AG09309 (cell line): ENCODE measurements around the gene PID1.

ENCODE experiments used
- DNase-seq: peaks from one replicate; pipeline ENCODE4 v3.0.0-alpha.2; 2010; ENCODE audit warnings: low read depth
- H3K4me3 ChIP-seq: 2 replicates; pipeline ENCODE4 v1.5.1; 2011; ENCODE audit warnings: mild to moderate bottlenecking, low read depth, low read length, moderate library complexity; ENCODE audit not compliant: control insufficient read depth
- TF ChIP-seq, protein P1 (sequence below): IDR thresholded peaks from 2 replicates; pipeline ENCODE4 v1.5.1; 2011; ENCODE audit warnings: mild to moderate bottlenecking, low read depth, low read length, inconsistent platforms; ENCODE audit not compliant: insufficient read depth, control insufficient read depth; ENCODE audit errors: missing control alignments

Gene PID1

DNA sequence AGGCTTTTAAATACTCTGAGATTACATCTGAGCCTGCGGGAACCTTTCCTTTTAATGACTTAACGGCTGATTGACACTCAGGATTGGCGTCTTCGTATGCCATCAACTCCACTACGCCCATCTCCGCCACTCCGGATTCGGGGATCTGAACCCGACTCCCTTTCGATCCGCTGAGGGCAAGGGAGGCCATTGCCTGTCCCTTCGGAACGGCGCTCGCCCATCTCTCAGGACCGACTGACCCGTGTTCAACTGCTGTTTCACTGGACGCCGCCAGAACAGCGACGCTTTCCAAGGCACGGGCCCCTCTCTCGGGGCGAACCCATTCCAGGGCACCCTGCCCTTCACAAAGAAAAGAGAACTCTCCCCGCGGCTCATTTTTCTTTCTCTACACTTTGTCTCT is 90.4 kb downstream of the PID1 start:
- DNase-seq, result no peak
- TF ChIP-seq, protein P1, sequence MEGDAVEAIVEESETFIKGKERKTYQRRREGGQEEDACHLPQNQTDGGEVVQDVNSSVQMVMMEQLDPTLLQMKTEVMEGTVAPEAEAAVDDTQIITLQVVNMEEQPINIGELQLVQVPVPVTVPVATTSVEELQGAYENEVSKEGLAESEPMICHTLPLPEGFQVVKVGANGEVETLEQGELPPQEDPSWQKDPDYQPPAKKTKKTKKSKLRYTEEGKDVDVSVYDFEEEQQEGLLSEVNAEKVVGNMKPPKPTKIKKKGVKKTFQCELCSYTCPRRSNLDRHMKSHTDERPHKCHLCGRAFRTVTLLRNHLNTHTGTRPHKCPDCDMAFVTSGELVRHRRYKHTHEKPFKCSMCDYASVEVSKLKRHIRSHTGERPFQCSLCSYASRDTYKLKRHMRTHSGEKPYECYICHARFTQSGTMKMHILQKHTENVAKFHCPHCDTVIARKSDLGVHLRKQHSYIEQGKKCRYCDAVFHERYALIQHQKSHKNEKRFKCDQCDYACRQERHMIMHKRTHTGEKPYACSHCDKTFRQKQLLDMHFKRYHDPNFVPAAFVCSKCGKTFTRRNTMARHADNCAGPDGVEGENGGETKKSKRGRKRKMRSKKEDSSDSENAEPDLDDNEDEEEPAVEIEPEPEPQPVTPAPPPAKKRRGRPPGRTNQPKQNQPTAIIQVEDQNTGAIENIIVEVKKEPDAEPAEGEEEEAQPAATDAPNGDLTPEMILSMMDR, result no peak
- H3K4me3 ChIP-seq, result no peak overlapping the region

DNA sequence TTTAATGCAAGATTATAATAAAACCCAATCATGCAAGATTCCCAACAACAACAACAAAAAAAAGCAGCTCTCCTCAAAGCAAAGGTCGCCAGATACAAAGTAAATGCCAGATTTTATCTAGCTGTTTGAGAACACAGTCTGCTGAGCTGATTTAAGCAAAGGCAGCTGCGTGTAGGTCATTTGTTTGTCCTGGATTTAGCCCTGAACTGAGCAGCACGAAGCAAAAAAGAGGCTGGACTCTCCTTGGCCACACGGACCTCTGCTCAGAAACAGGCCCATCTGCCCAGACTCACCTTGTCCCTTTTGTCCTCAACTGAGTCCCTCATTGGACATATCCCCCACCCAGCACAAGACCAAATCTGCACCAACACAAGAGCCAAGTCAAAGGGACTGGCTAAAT is 91.5 kb downstream of the PID1 start:
- H3K4me3 ChIP-seq, result no peak overlapping the region
- DNase-seq, result no peak
- TF ChIP-seq, protein P1, result no peak

DNA sequence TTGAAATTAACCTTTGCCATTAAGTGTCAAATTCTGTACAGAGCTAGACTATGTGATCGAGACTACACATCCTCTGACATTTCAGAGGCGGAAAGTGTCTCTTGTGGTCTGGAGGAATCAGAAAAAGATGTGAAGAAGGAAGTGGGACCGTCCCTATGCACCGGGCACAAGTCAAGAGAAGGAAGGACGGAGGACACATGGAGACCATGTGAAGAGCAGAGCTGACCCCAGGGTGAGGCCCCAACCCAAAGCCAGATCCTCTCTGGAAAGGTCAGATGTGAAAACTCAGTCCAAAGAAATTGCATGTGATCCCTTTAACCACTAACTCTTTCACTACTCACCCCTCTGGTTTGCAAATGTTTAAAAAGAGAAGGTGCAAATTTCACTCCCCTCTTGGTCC is 92.4 kb downstream of the PID1 start:
- no peak overlapping the region for H3K4me3 ChIP-seq
- TF ChIP-seq, protein P1, result no peak
- no peak for DNase-seq

DNA sequence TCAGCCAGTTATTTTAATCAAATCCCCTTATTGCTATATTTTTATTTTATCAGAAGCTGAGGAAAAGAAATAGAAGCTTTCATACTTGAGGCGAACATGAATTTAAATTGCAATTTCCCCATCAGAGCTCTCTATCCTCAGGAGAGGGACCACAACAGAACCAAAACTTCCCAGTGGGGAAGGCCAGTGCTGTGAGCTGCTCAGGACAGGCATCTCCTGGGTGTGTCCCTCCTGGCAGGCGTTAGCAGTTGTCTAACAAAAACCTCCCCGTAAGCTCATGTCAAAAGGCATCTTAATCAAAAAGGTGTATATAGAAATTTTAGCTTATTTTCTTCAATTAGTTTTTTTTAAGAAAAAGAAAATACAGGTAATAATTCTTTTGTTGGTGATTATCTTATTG is 93.0 kb downstream of the PID1 start:
- TF ChIP-seq, protein P1, result no peak
- DNase-seq, result no peak
- H3K4me3 ChIP-seq, result no peak overlapping the region

DNA sequence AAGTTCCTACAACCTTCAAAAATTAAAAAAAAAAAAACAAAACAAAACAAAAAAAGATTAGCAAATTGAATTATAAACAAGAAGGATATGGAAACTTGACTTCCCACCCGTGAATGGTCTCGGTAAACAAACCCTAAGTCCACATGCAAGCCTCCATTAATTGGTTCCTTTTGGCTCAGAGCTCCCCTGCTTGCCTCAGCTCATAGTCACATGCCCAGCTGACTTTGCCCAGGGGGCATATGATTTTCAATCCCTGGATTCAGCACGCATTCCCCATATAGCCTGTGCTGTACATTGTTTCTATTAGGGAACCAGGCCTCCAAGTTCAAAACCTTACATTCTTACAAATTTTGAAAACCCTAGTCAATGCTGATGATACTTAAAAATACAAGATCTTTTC is 95.0 kb downstream of the PID1 start:
- H3K4me3 ChIP-seq, result no peak overlapping the region
- TF ChIP-seq, protein P1, result no peak
- no peak for DNase-seq

DNA sequence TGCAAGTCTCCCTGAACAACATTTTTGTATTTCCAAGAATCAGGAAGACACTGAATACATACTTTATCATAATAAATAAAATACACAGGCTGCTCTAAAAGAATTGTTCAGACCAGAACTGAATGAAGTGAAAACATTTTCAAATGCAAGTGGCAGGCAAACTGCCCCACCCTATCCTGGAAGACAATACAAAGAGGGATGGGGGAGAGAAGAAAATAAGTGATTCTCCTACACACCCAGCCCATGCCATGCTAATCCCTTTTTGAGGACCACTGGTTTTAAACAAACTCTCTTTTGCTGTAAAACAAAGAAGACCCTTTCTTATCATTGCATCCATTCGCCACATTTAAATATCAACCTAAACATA is 95.6 kb downstream of the PID1 start:
- DNase-seq, result no peak
- TF ChIP-seq, protein P1, result no peak
- H3K4me3 ChIP-seq, result no peak overlapping the region
